Tibial nerve (tissue), 3 donors: ENCODE data around the gene BCAS3.

Experiments
- POLR2A ChIP-seq, 2 donors: fragments of 450-650 bp; IDR thresholded peaks; one replicate each; pipeline ENCODE4 v1.6.1; 2017; ENCODE audit warnings: antibody characterized with exemption in 2 of 2, mild to moderate bottlenecking in 2 of 2, moderate library complexity in 2 of 2
- TF ChIP-seq, protein P1 (sequence below), 5 experiments: fragments of 200-600 bp in 3 of 5; fragments of 450-650 bp in 2 of 5; sonication (generic) in 3 of 5; IDR thresholded peaks; one replicate each; pipeline ENCODE4 v1.5.1; 2016 to 2019; ENCODE audit warnings: antibody characterized with exemption in 5 of 5, mild to moderate bottlenecking in 3 of 5, moderate library complexity in 2 of 5

DNA sequence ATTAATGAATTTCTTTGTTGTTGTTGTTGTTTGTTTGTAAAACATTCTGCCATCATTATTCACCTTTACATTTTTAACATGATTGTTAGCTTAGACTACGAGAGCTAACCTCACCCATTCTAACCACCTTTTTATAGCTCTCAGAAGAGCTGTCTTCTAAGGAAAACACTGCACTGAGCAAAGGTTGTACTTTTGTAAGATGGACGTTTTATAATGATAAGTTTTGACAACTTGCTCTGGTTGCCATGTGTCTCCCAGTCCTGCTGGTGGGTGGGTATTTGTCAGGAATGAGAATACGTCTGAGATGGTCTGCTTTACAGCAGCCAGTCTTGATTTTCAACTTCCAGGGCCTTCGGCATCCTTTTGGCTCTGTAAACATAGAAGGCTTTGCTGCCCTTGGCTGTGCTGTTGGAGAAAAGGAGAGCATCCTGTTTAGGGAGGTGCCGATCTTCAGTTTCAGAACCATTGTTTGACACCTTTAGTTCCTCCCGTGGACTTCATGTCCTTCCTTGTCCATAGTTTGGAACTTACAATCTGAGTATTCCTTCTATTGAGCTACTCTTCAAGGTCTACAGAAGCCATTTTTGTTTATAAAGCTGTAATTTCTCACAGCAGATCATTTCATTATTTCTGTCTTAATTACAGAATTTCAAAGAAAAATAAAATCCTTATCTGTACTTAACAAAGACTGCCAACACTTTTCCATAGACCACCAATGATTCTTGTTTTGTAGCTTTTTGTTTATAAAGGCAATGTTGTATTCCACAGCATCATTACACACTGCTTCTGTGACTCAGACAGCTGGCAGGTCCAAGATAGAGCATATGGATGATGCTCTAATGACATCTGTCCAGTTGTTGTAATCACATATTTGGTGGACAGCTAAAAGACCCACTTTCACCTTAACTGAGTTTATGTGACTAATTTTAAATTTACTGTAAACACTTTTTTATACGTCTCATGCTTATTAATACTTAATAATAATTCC lies 451.9 kb downstream of the BCAS3 start:
- TF ChIP-seq, protein P1, sequence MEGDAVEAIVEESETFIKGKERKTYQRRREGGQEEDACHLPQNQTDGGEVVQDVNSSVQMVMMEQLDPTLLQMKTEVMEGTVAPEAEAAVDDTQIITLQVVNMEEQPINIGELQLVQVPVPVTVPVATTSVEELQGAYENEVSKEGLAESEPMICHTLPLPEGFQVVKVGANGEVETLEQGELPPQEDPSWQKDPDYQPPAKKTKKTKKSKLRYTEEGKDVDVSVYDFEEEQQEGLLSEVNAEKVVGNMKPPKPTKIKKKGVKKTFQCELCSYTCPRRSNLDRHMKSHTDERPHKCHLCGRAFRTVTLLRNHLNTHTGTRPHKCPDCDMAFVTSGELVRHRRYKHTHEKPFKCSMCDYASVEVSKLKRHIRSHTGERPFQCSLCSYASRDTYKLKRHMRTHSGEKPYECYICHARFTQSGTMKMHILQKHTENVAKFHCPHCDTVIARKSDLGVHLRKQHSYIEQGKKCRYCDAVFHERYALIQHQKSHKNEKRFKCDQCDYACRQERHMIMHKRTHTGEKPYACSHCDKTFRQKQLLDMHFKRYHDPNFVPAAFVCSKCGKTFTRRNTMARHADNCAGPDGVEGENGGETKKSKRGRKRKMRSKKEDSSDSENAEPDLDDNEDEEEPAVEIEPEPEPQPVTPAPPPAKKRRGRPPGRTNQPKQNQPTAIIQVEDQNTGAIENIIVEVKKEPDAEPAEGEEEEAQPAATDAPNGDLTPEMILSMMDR (IDR thresholded peaks at IDR 0.05) = no peak
- no peak for TF ChIP-seq POLR2A (IDR thresholded peaks at IDR 0.05)
